Activated B cell treated with CpG ODN at 0.5 μM for 24 hours (primary cell): ENCODE measurements around the gene BMERB1. TPM values are rescaled to one million over a fixed set of nuclear protein-coding genes. Genes with fewer than 3 reads are reported as not detected.

Experiments
- ATAC-seq: fragments of 200-7000 bp; cut with Tn5 transposase; one replicate; pipeline ENCODE4 v1.10.0; 2021; ENCODE audit warnings: low read depth, mild to moderate bottlenecking, moderate library complexity
- CTCF ChIA-PET: fragments of 350-600 bp; sonication (Branson Sonifier 250); formaldehyde crosslinking; loops from one replicate; lab custom pipeline; 2021; ENCODE audit warnings: antibody characterized with exemption; lab: Charles Lee
- POLR2A ChIA-PET: fragments of 350-600 bp; sonication (Branson Sonifier 250); formaldehyde crosslinking; loops from one replicate; lab custom pipeline; 2021; ENCODE audit warnings: antibody characterized with exemption; lab: Charles Lee
- DNase-seq: peaks from one replicate; pipeline ENCODE4 v3.0.0; 2022
- H3K27ac Mint-ChIP-seq: one replicate; pipeline ENCODE4 v1.8.0; 2020; ENCODE audit warnings: mixed read lengths
- H3K27me3 Mint-ChIP-seq: one replicate; pipeline ENCODE4 v1.8.0; 2021; ENCODE audit warnings: mixed read lengths
- H3K36me3 Mint-ChIP-seq: one replicate; pipeline ENCODE4 v1.8.0; 2021; ENCODE audit warnings: low read depth, mixed read lengths
- H3K4me1 Mint-ChIP-seq: one replicate; pipeline ENCODE4 v1.8.0; 2021; ENCODE audit warnings: mixed read lengths
- H3K4me3 Mint-ChIP-seq: one replicate; pipeline ENCODE4 v1.8.0; 2020; ENCODE audit warnings: mild to moderate bottlenecking, mixed read lengths
- H3K9me3 Mint-ChIP-seq: one replicate; pipeline ENCODE4 v1.8.0; 2020; ENCODE audit warnings: mixed read lengths
- CTCF ChIP-seq: fragments of 200-600 bp; IDR thresholded peaks from one replicate; pipeline ENCODE4 v1.8.0; 2022; ENCODE audit warnings: antibody characterized with exemption, mild to moderate bottlenecking
- intact Hi-C: fragments of 100-400 bp; cut with micrococcal nuclease; formaldehyde crosslinking; loops from one replicate; pipeline ENCODE4 v1.15.1; 2024
- total RNA-seq: library from RNA; stranded (reverse); gene quantifications from 2 replicates; pipeline ENCODE4 v1.2.3, GENCODE V29; 2022

Gene BMERB1
- total RNA-seq, 1 donor from 2014 or later, result 7.1 TPM

GRCh38 chr16:15618392-15618791, 184.0 kb downstream of the BMERB1 start:
- H3K4me3 Mint-ChIP-seq, result no peak overlapping the region
- DNase-seq (no peak), ATAC-seq (no peak)
- peaks cover 85% of the 10 kb centered on the region for H3K36me3 Mint-ChIP-seq
- ChIA-PET CTCF (no interaction called here), POLR2A (no interaction called here)
- intact Hi-C loops, result loop anchor here (10.0 kb wide), 1 partner anchor 64 kb away; no protein-coding TSS in a partner anchor
- no peaks in the 10 kb centered on the region for H3K9me3 Mint-ChIP-seq
- H3K27ac Mint-ChIP-seq, result peak overlapping the region; percentile 43
- no peaks in the 10 kb centered on the region for H3K27me3 Mint-ChIP-seq
- peaks cover 4% of the 10 kb centered on the region for H3K4me1 Mint-ChIP-seq
- no peak for TF ChIP-seq CTCF

DNA sequence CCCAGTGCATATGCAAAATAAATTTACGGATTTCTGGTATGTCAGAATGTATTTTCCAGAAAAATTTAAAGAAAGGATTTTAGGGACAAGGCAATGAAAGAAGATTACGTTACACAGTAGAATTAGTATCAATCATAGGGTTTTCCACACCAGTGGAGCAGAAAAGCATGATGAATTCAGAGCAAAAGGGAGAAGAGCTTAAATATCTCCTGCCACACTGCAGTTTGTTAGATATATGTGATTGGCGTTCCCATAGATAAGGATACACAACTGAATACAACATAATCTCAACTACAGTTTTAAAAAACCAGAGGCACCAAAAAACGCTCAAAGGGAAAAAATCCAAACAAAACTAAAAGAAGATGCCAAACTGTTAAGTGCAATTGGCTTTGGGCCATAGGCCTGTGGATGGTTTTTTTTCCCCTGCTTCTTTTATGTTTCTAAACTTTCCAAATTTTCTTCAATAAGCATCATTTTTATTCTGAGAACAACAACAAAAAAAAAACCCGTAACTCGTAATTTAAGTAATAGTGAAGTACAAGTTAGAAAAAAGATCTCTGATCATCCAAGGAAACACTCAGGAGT, 186.3 kb downstream of the BMERB1 start:
- Mint-ChIP-seq H3K27me3 (no peaks in the 10 kb centered on the region), H3K36me3 (peaks cover 93% of the 10 kb centered on the region), H3K9me3 (no peaks in the 10 kb centered on the region), H3K4me1 (peaks cover 7% of the 10 kb centered on the region), H3K4me3 (no peak overlapping the region), H3K27ac (peak overlapping the region; percentile 68)
- no peak for TF ChIP-seq CTCF
- DNase-seq (no peak), ATAC-seq (no peak)
- intact Hi-C loops, result no loop called here
- POLR2A ChIA-PET, result interaction anchor here (0.5 to 0.6 kb wide), 2 partner anchors 33 to 74 kb away, joined by 3 to 4 read pairs; no protein-coding TSS in a partner anchor
- CTCF ChIA-PET, result no interaction called here

GRCh38 chr16:15621456-15621855, 187.1 kb downstream of the BMERB1 start:
- TF ChIP-seq CTCF, result no peak
- peaks cover 91% of the 10 kb centered on the region for H3K36me3 Mint-ChIP-seq
- no peak for ATAC-seq
- POLR2A ChIA-PET, result interaction anchor here (1.2 kb wide), 1 partner anchor 22 kb away, joined by 9 read pairs; the partner anchor contains the start of gene MARF1
- H3K4me1 Mint-ChIP-seq, result peaks cover 8% of the 10 kb centered on the region
- H3K9me3 Mint-ChIP-seq, result no peaks in the 10 kb centered on the region
- DNase-seq, result no peak
- peak overlapping the region; percentile 68 for H3K27ac Mint-ChIP-seq
- H3K4me3 Mint-ChIP-seq, result no peak overlapping the region
- intact Hi-C loops, result no loop called here
- CTCF ChIA-PET, result no interaction called here
- no peaks in the 10 kb centered on the region for H3K27me3 Mint-ChIP-seq

GRCh38 chr16:15621889-15622288, 187.5 kb downstream of the BMERB1 start:
- no peak overlapping the region for H3K4me3 Mint-ChIP-seq
- no peak for DNase-seq
- no peak for TF ChIP-seq CTCF
- H3K36me3 Mint-ChIP-seq, result peaks cover 91% of the 10 kb centered on the region
- H3K4me1 Mint-ChIP-seq, result peaks cover 8% of the 10 kb centered on the region
- H3K27ac Mint-ChIP-seq, result peak overlapping the region; percentile 15
- CTCF ChIA-PET, result no interaction called here
- POLR2A ChIA-PET, result interaction anchor here (1.2 kb wide), 2 partner anchors 20 to 21 kb away, joined by 4 to 9 read pairs; partner anchors contain the start of gene MARF1
- no peak for ATAC-seq
- no peaks in the 10 kb centered on the region for H3K9me3 Mint-ChIP-seq
- intact Hi-C loops, result no loop called here
- no peaks in the 10 kb centered on the region for H3K27me3 Mint-ChIP-seq

- intact Hi-C loops, result loop anchor here (1.0 kb wide), 1 partner anchor 10 kb away; no protein-coding TSS in a partner anchor
- Mint-ChIP-seq H3K9me3 (peaks cover 6% of the 10 kb centered on the region), H3K27me3 (no peaks in the 10 kb centered on the region), H3K27ac (peak overlapping the region; percentile 92), H3K36me3 (peaks cover 86% of the 10 kb centered on the region), H3K4me3 (peak overlapping the region; percentile 62), H3K4me1 (peaks cover 76% of the 10 kb centered on the region)
- DNase-seq, result no peak
- ChIA-PET POLR2A (interaction anchor here (0.9 to 9.0 kb wide), 4 partner anchors 12 to 41 kb away, joined by 3 to 115 read pairs (median 7); partner anchors contain the start of gene MARF1), CTCF (interaction anchor here (0.9 to 2.2 kb wide), 2 partner anchors 11 to 13 kb away, joined by 4 to 17 read pairs; partner anchors contain the start of gene MARF1)
- no peak for ATAC-seq
- TF ChIP-seq CTCF, result no peak
These were observed 197.5 kb downstream of the BMERB1 start for GRCh38 chr16:15631730-15632409.
